H1 (cell line): ENCODE results near the gene CREG2. TPM values are rescaled to one million over a fixed set of nuclear protein-coding genes. Genes with fewer than 3 reads are reported as not detected.

Experiments used
- CTCF ChIA-PET: fragments of 300-600 bp; sonication (Branson Sonifier 250); formaldehyde crosslinking; loops from one replicate; lab custom pipeline; 2021; ENCODE audit not compliant: partially characterized antibody; lab: Charles Lee
- POLR2A ChIA-PET: fragments of 300-600 bp; sonication (Branson Sonifier 250); formaldehyde crosslinking; loops from one replicate; lab custom pipeline; 2021; ENCODE audit warnings: inconsistent platforms; ENCODE audit not compliant: partially characterized antibody; lab: Charles Lee
- DNase-seq, 2 experiments: peaks; one replicate each; pipeline versions ENCODE4 v3.0.0 to v3.0.0-alpha.2; 2010 to 2022; ENCODE audit warnings: low spot score in 2 of 2, low read depth in 1 of 2, mixed read lengths in 1 of 2
- FAIRE-seq: peaks from 2 replicates; lab custom pipeline; 2011; peaks lifted over from hg19 to GRCh38; lab: Jason Lieb, UNC
- H2AFZ ChIP-seq: 2 replicates; pipeline ENCODE4 v1.8.1; 2012; ENCODE audit warnings: low read length, inconsistent platforms
- H2AK5ac ChIP-seq: 2 replicates; pipeline ENCODE4 v1.6.1; 2013; ENCODE audit warnings: low read depth, low read length
- H2BK120ac ChIP-seq: replicated peaks from 2 replicates; pipeline ENCODE3; 2013; ENCODE audit warnings: low read depth, low read length, inconsistent platforms
- H2BK12ac ChIP-seq: 2 replicates; pipeline ENCODE4 v1.6.1; 2013; ENCODE audit warnings: low read depth, low read length
- H2BK15ac ChIP-seq: 2 replicates; pipeline ENCODE4 v1.6.1; 2013; ENCODE audit warnings: low read length
- H2BK20ac ChIP-seq: 2 replicates; pipeline ENCODE4 v1.6.1; 2013; ENCODE audit warnings: low read length
- H2BK5ac ChIP-seq: 2 replicates; pipeline ENCODE4 v1.6.1; 2013; ENCODE audit warnings: low read depth, low read length
- H3K14ac ChIP-seq: 2 replicates; pipeline ENCODE4 v1.6.1; 2013; ENCODE audit warnings: inconsistent platforms; ENCODE audit not compliant: insufficient read length
- H3K18ac ChIP-seq: 2 replicates; pipeline ENCODE4 v1.6.1; 2013; ENCODE audit warnings: low read length; ENCODE audit errors: extremely low read depth
- H3K23ac ChIP-seq: 2 replicates; pipeline ENCODE4 v1.6.1; 2013; ENCODE audit warnings: inconsistent platforms; ENCODE audit not compliant: insufficient read length
- H3K23me2 ChIP-seq: 2 replicates; pipeline ENCODE4 v1.6.1; 2013; ENCODE audit warnings: low read depth, low read length
- H3K27ac ChIP-seq: 2 replicates; pipeline ENCODE4 v1.6.1; 2011; ENCODE audit warnings: low read depth, low read length, inconsistent platforms
- H3K27me3 ChIP-seq, 4 experiments: replicated peaks in 1 of 4; 1 replicate in 1 of 4; 2 replicates in 3 of 4; pipeline versions ENCODE4 v1.6.1 to v1.8.1; 2011 to 2013; ENCODE audit warnings: low read length in 3 of 4, mild to moderate bottlenecking in 3 of 4, inconsistent platforms in 2 of 4, mixed read lengths in 2 of 4, moderate library complexity in 1 of 4; ENCODE audit not compliant: control insufficient read depth in 3 of 4, insufficient read depth in 3 of 4; ENCODE audit errors: extremely low read depth in 1 of 4
- H3K36me3 ChIP-seq, 4 experiments: 2 replicates each; pipeline versions ENCODE4 v1.6.1 to v1.8.1; 2011 to 2013; ENCODE audit warnings: mild to moderate bottlenecking in 4 of 4, low read length in 3 of 4, moderate library complexity in 2 of 4, control low read depth in 1 of 4, inconsistent platforms in 1 of 4; ENCODE audit not compliant: insufficient read depth in 4 of 4, control insufficient read depth in 2 of 4
- H3K4ac ChIP-seq: replicated peaks from 2 replicates; pipeline ENCODE3; 2013; ENCODE audit warnings: low read length, low read depth, mixed read lengths, inconsistent platforms; ENCODE audit not compliant: insufficient read length
- H3K4me1 ChIP-seq, 4 experiments: replicated peaks in 1 of 4; 1 replicate in 1 of 4; 2 replicates in 3 of 4; pipeline versions ENCODE4 v1.6.1 to v1.8.1; 2011 to 2013; ENCODE audit warnings: low read length in 3 of 4, inconsistent platforms in 2 of 4, mixed read lengths in 1 of 4; ENCODE audit not compliant: insufficient read depth in 4 of 4, control insufficient read depth in 3 of 4
- H3K4me2 ChIP-seq, 2 experiments: 2 replicates each; pipeline versions ENCODE4 v1.6.1 to v1.8.1; 2011 to 2013; ENCODE audit warnings: low read depth in 2 of 2, low read length in 2 of 2, control low read depth in 1 of 2, inconsistent platforms in 1 of 2, mild to moderate bottlenecking in 1 of 2; ENCODE audit not compliant: insufficient read depth in 1 of 2
- H3K4me3 ChIP-seq, 4 experiments: fragments of 200-600, 300-600 bp in 1 of 4; sonication (generic), shearing (Covaris generic), sonication (Bioruptor Twin) in 1 of 4; 2 replicates each; pipeline versions ENCODE4 v1.5.1 to v1.8.1; 2011 to 2016; ENCODE audit warnings: low read length in 4 of 4, low read depth in 3 of 4, control low read depth in 2 of 4, inconsistent platforms in 2 of 4, mild to moderate bottlenecking in 2 of 4, mixed read lengths in 1 of 4, moderate library complexity in 1 of 4; ENCODE audit not compliant: insufficient read depth in 2 of 4; ENCODE audit errors: extremely low read depth in 1 of 4
- H3K56ac ChIP-seq: replicated peaks from 2 replicates; pipeline ENCODE3; 2013; ENCODE audit warnings: low read depth, mild to moderate bottlenecking, mixed read lengths, low read length, inconsistent platforms; ENCODE audit not compliant: insufficient read length
- H3K79me1 ChIP-seq: 2 replicates; pipeline ENCODE4 v1.6.1; 2013; ENCODE audit warnings: low read depth, low read length, control low read depth
- H3K79me2 ChIP-seq, 2 experiments: 2 replicates each; pipeline versions ENCODE4 v1.6.1 to v1.8.1; 2012 to 2013; ENCODE audit warnings: low read length in 2 of 2, mild to moderate bottlenecking in 2 of 2, inconsistent platforms in 1 of 2; ENCODE audit not compliant: insufficient read depth in 2 of 2, control insufficient read depth in 1 of 2
- H3K9ac ChIP-seq, 4 experiments: replicated peaks in 1 of 4; 1 replicate in 1 of 4; 2 replicates in 3 of 4; pipeline versions ENCODE4 v1.6.1 to v1.8.1; 2011 to 2013; ENCODE audit warnings: low read depth in 3 of 4, low read length in 3 of 4, control low read depth in 2 of 4, mild to moderate bottlenecking in 2 of 4, moderate library complexity in 2 of 4, inconsistent platforms in 1 of 4; ENCODE audit errors: extremely low read depth in 1 of 4
- H3K9me3 ChIP-seq, 2 experiments: 2 replicates each; pipeline versions ENCODE4 v1.6.1 to v1.8.1; 2012 to 2013; ENCODE audit warnings: mild to moderate bottlenecking in 2 of 2, moderate library complexity in 2 of 2, control low read depth in 1 of 2, inconsistent platforms in 1 of 2, low read depth in 1 of 2, low read length in 1 of 2, mixed read lengths in 1 of 2; ENCODE audit not compliant: insufficient read depth in 2 of 2
- H4K20me1 ChIP-seq, 2 experiments: replicated peaks in 1 of 2; 2 replicates each; pipeline versions ENCODE3 to v1.8.1; 2011 to 2013; ENCODE audit warnings: inconsistent platforms in 2 of 2, low read length in 2 of 2, mild to moderate bottlenecking in 1 of 2; ENCODE audit not compliant: insufficient read depth in 2 of 2, control insufficient read depth in 1 of 2
- H4K5ac ChIP-seq: 2 replicates; pipeline ENCODE4 v1.6.1; 2013; ENCODE audit warnings: low read length, low read depth, mixed read lengths, inconsistent platforms; ENCODE audit not compliant: insufficient read length
- H4K8ac ChIP-seq: 2 replicates; pipeline ENCODE4 v1.8.0; 2013; ENCODE audit warnings: mild to moderate bottlenecking, moderate library complexity, low read length, inconsistent platforms; ENCODE audit not compliant: insufficient read depth; ENCODE audit errors: extremely low read depth
- H4K91ac ChIP-seq: replicated peaks from 2 replicates; pipeline ENCODE3; 2013; ENCODE audit warnings: low read length, mixed read lengths, inconsistent platforms; ENCODE audit not compliant: insufficient read length
- POLR2A ChIP-seq, 2 experiments: IDR thresholded peaks; 1 replicate in 1 of 2; 2 replicates in 1 of 2; pipeline ENCODE4 v1.6.1; 2011; ENCODE audit warnings: low read depth in 2 of 2, low read length in 2 of 2, mild to moderate bottlenecking in 2 of 2; ENCODE audit errors: control extremely low read depth in 1 of 2
- SAP30 ChIP-seq: fragments of 300-600 bp; sonication (generic); IDR thresholded peaks from 2 replicates; pipeline ENCODE4 v1.7.1; 2012; ENCODE audit warnings: low read length, moderate library complexity, mild to moderate bottlenecking, inconsistent platforms; ENCODE audit not compliant: insufficient read depth, insufficient replicate concordance
- SP1 ChIP-seq: IDR thresholded peaks from 2 replicates; pipeline ENCODE4 v1.6.1; 2011; ENCODE audit warnings: low read depth, low read length
- YY1 ChIP-seq: IDR thresholded peaks from 2 replicates; pipeline ENCODE4 v1.6.1; 2011; ENCODE audit warnings: low read depth, mild to moderate bottlenecking, low read length
- WGBS, 2 experiments: shearing (Covaris generic) in 1 of 2; methylation state at CpG; one replicate each; pipeline versions ENCODE4 v1.1.6 to v1.1.7; 2013 to 2015; ENCODE audit warnings: low lambda C conversion rate in 2 of 2, mixed read lengths in 2 of 2, inconsistent platforms in 1 of 2, low coverage in 1 of 2, missing lambda C conversion rate in 1 of 2; ENCODE audit not compliant: insufficient replicate concordance in 2 of 2, insufficient coverage in 1 of 2, insufficient read length in 1 of 2; ENCODE audit errors: extremely low coverage in 1 of 2, missing lambda C conversion rate in 1 of 2; 5-methylcytosine and 5-hydroxymethylcytosine counted together
- polyA plus RNA-seq, 7 experiments: library from polyadenylated mRNA; depleted of rRNA in 3 of 7; stranded (reverse) in 5 of 7; unstranded in 2 of 7; fragments of >200 nt in 5 of 7; fragments of 200-250 nt in 2 of 7; gene quantifications; 1 replicate in 5 of 7; 2 replicates in 1 of 7; 4 replicates in 1 of 7; pipeline versions ENCODE4 v1.2.1 to v1.2.3, GENCODE V29; 2011 to 2013; ENCODE audit warnings: missing spikeins in 2 of 7, mixed read lengths in 2 of 7
- total RNA-seq: library from RNA; stranded (reverse); fragmentation: NEBNext Ultra II Directional; extraction: Animal tissue kit (Norgen Biotek cat#: 25700); gene quantifications from 2 replicates; pipeline ENCODE4 v1.2.1, GENCODE V29; 2021
- TF ChIP-seq, protein P1 (sequence below): IDR thresholded peaks from 2 replicates; pipeline ENCODE4 v1.6.1; 2011; ENCODE audit warnings: low read length, improper control_type of control experiment

CREG2 gene
- total and polyA plus RNA-seq, 2 of the 8 experiments (the other 6 are each of a cell fraction or from before 2014, with no cell fraction given), result 2.0 to 2.2 TPM

DNA sequence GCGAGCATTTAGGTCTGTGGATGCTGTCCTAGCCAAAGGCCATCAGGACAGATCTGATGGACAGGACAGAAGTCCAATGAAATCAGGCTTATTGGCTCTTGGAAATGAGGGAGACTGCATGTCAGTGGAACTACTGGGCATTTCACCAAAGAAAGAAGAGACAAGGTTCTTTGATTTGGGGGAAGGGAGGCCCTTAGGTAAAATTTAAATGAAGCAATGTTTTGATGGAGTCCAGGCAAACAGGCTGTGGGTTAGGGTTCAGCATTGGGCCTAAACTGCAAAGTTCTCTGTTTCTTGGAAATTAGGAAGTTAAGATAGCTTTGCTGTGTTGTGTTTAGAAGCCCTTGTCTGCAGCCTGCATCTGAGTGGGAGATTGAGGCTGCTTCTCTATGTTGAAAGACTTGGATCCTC lies 47.2 kb downstream of the CREG2 start:
- no peak overlapping the region for H3K4me3 ChIP-seq

More for the DNA sequence above, 47.2 kb downstream of the CREG2 start:
- peaks cover 7 to 19% (median 12%) of the 10 kb centered on the region in 4 experiments for H3K4me1 ChIP-seq
- no peaks in the 10 kb centered on the region; a peak in 1 of 4 replicates for H3K9me3 ChIP-seq
- H3K27me3 ChIP-seq, result no peaks in the 10 kb centered on the region
- H3K4me2 ChIP-seq, result peak overlapping the region in 1 of 2 experiments; percentile 55; a peak in 2 of 4 replicates
- H3K18ac ChIP-seq, result peak overlapping the region; percentile 94
- TF ChIP-seq SAP30 (no peak), POLR2A (IDR thresholded peaks at IDR 0.05; ENCODE audit: control extremely low read depth in 1 of 2, low read depth in 2 of 2, low read length in 2 of 2) (no peak), YY1 (no peak), SP1 (0 out of 2 replicates have a peak, but pooled peaks have one; percentile 22)
- TF ChIP-seq, protein P1, sequence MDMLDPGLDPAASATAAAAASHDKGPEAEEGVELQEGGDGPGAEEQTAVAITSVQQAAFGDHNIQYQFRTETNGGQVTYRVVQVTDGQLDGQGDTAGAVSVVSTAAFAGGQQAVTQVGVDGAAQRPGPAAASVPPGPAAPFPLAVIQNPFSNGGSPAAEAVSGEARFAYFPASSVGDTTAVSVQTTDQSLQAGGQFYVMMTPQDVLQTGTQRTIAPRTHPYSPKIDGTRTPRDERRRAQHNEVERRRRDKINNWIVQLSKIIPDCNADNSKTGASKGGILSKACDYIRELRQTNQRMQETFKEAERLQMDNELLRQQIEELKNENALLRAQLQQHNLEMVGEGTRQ, result no peak
- no peak overlapping the region for H2AK5ac ChIP-seq
- H2BK5ac ChIP-seq, result peak overlapping the region; percentile 80; the same call in 1 of the 2 replicates
- no peaks in the 10 kb centered on the region for H3K79me1 ChIP-seq
- H4K91ac ChIP-seq, result peak overlapping the region; percentile 29
- peak overlapping the region; percentile 52; the same call in 1 of the 2 replicates for H2AFZ ChIP-seq
- H4K8ac ChIP-seq, result no peak overlapping the region
- DNase-seq (no peak), FAIRE-seq (no peak)
- no peak overlapping the region for H3K14ac ChIP-seq
- H3K4ac ChIP-seq, result peak overlapping the region; percentile 20
- H2BK15ac ChIP-seq, result peak overlapping the region; percentile 66; the same call in 1 of the 2 replicates
- no peak overlapping the region for H3K56ac ChIP-seq
- H2BK12ac ChIP-seq, result peak overlapping the region; percentile 94
- no peaks in the 10 kb centered on the region for H3K36me3 ChIP-seq
- 80% methylated on average over 1 of the region's 1 CpG; no CpG with 5 or more reads in 1 of the 2 experiments for WGBS, 2 experiments
- H3K79me2 ChIP-seq, result no peaks in the 10 kb centered on the region
- ChIA-PET POLR2A (interaction anchor here (0.6 to 1.4 kb wide), 2 partner anchors 42 to 70 kb away, joined by 3 to 4 read pairs; no protein-coding TSS in a partner anchor), CTCF (interaction anchor here (0.6 to 5.2 kb wide), 9 partner anchors 9 to 751 kb away, joined by 3 to 48 read pairs (median 14); partner anchors contain the start of gene CREG2)
- peak overlapping the region; percentile 19 for H2BK120ac ChIP-seq
- peak overlapping the region; percentile 94 for H2BK20ac ChIP-seq
- no peak overlapping the region for H3K27ac ChIP-seq
- H4K5ac ChIP-seq, result no peak overlapping the region
- H3K23me2 ChIP-seq, result no peaks in the 10 kb centered on the region
- no peak overlapping the region; a peak in 1 of 7 replicates for H3K9ac ChIP-seq
- H4K20me1 ChIP-seq, result no peaks in the 10 kb centered on the region
- no peak overlapping the region for H3K23ac ChIP-seq
